ENCODE measurements around the gene ARHGAP1. TPM values are rescaled to one million over a fixed set of nuclear protein-coding genes. Genes with fewer than 3 reads are reported as not detected.
A peak's percentile ranks its signal among the peaks of the same experiment; 100 is the strongest.
"Not testable (repeated sequence)": the region's sequence is repeated elsewhere in the genome, so short reads cannot be mapped to it uniquely, and the experiment has no call there.

The ARHGAP1 gene
- polyA plus RNA-seq, 1 donor: 59.7 TPM

DNA sequence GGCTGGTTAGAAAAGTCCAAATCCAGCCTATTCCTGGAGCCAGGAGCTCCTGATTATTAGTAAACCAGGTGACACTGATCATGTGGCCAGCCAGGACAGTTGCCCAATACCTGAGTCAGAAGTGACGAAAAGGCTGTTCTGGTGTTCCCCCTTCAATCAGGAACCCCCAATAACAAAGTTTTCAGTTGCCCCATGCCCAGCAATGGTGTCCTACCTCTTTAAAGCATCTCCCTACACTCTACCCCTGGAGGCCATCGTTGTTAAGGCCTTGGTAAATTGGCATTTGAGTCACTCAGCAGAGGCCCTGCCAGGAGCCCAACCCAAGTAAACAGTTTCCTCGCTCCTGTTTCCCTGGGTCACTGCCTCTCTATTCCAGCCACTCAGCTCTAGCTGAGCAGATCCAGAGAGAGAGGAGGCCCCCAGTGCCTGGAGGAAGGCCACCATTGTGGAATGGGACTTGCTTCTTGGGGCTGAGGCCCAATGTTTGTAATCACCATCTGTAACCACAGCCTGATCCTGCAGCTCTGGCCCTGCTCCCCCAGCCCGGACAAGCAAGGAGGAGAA is 25.0 kb downstream of the ARHGAP1 start:
- DNase-seq: no peak

DNA sequence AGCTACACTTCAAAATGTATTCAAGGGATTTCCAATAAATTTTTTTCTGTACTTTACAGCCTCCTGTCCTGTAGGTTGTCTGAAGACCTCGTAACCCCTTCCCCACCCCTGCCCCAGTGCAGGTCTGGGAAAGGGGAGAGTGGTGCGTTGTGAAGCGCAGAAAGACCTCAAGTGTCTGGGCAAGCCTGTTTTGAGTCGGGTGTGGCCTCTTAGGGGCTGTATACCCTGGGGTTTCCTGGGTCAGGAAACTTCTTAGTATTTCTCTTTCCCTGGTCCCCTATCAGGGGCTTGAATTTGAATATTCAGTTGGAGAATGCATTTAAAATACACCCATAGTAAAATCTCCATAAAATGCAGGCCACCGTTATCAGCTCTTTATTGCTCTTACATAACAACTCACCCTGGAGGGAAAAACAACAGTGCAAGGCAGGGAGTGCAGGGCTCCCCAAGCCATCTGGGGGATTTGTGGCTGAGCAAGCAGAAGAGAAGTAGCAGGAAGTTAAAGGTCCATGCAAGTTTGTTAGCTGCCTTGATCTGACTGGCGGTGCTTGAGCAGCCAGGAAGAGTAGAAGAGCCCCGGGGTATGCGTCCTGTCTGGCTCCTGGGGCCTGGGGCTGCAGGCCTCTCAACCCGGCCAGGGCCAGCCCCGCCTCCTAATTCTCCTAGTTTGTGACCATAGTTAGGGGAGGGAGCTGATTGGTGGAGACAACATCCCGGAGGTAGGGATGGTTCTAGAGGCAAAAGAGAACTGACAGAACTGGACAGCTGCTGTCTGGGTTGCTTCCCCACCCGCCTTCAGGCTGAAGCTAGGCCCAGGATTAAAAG is 25.7 kb downstream of the ARHGAP1 start:
- no peak for DNase-seq

DNA sequence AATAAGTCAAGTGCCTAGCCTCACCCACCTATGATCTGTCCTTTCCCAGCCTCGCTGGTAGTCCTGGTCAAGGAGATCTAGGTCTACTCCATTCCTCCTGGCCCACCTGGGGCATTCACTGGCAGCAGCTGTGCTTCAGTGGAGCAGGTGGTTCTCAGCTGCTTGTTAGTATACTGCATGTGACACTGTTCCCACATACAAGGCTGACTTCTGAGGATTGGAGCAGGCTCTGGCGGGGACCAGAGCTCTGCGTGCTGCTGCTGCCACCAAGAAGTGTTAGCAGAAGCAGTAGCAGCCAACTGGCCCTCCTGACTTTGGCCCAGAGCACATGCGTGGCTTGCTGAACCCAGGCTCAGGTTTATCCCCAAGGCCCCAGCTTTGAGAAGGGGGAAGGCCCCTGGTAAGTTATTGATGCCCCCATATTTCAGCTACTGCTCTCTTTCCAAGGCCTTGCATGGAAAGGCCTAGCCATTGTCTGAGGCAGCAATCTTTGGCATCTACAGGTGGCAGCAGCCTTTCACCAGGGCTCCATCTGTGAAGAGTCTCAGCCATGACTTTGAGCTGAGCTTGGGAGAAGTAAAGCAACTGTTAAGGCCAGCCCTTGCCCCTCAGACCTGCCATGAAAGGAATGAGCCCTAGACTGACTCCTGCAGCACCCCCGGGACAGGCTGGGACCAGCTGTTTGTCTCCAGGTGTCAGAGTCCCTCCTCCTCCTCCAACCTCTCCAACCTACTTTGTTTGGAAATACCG is 26.5 kb downstream of the ARHGAP1 start:
- DNase-seq: no peak

DNA sequence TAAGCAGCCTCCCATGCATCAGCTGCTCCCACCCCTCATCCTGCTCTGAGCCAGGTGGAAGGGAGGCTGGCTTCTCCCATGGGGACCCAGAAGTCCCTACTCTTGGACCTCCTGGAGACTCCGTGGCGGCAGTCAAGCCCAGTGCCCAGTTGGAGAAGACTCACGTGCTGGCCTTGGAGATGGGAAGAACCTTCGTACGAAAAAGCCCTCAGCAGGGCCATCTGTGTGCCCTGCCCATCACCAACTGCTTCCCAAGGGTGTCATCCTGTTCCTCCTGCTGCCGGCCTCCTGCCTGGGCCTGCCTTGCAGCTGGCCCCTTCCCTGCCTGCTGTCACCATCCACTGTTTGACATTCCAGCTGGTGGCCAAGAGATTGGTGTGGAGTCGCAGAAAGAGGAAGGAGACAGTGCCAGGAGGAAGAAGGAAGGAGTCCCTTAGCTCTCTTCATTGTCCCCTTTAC is 28.0 kb downstream of the ARHGAP1 start:
- DNase-seq: no peak

DNA sequence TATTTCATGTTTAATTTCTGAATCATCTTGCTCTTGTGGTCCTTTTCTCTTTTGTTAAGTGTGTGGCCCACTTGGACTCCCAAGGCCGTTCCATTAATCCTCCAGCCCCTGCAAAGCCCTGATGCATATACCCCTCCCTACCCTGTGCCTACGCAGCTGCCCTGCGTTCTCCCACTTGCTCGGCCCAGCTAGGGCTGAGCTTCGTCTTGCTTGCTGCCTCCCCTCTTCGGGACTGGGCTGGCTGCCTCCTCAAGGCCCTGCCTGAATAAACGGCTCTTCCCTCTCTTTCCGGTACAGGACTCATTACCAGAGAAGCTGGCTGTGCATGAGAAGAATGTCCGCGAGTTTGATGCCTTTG is 28.5 kb downstream of the ARHGAP1 start:
- DNase-seq: no peak

DNA sequence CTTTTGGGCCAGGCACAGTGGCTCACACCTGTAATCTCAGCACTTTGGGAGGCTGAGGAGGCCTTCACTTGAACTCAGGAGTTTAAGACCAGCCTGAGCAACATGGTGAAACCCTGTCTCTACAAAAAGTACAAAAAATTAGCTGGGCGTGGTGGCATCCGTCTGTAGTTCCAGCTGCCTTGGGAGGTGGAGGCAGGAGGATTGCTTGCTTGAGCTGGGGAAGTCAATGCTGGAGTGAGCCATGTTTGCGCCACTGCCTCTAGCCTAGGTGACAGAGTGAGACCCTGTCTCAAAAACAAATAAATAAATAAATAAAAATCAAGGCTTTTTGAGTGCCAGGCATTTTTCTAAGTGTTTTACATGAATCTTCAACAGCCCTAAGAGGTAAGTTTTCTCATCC is 29.9 kb downstream of the ARHGAP1 start:
- DNase-seq: not testable (repeated sequence)

DNA sequence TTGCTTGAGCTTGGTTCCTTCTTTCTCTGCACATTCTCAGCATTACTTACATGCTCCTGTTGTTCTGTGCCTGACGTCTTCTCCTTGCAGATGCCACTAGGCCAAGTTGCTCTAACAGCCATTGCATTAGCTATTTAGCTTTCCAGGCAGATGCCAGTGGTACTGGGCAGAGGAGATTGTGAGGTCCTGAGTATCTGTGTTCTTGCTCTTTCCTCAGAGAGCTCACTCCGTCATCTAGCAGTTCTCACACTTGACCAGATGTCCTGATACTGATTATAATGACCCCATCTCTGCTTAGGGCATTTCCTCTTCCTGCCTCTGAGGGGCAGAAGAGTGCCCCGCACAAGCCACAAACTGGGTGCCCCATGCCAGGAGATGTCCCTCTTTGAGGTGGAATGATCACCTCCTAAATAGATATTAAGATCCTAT is 30.7 kb downstream of the ARHGAP1 start:
- DNase-seq: no peak

DNA sequence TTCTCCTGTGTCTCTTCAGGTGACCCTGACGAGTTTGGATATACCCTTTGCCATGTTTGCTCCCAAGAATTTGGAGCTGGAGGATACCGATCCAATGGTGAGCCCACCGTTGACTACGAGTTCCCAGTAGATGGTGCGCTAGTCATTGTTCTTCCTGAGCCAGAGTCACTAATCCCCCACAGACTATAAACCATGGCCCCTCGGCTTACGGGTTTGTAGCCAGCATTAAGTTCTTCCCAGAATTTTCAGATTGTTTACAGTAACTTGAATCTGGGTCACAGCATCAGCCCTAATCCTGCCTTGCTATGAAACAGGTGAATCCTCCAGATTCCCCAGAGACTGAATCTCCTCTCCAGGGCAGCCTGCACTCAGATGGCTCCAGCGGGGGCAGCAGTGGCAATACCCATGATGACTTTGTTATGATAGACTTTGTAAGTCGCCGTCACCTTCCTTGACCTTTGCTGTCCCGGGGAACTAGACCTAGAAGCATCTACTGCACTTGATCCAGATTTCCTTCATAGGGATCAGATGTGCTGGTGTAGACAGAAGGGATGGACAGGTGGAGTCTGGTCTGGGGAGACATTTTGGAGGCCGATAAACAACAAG is 31.8 kb downstream of the ARHGAP1 start:
- DNase-seq: no peak

DNA sequence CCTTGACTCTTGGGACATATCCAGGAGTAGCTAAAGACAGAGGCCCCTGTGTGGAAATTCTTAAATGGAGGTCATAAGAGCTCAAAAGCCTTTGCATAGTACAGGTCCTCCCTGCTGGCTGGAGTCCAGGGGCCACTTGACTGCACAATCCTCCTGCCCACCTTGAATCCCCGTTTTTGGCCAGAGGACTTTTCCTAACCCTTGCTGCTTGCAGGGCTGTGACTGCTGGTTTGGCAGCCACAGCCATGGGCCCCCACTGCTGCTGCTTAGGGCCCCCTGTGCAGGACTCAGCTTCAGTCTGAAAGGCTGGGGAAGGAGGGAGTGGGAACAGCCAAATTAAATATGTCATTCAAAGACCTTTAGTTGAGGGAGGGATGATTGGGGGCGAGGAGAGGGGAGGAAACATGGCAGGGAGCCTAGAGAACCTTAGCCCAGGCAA is 33.4 kb downstream of the ARHGAP1 start:
- no peak for DNase-seq

DNA sequence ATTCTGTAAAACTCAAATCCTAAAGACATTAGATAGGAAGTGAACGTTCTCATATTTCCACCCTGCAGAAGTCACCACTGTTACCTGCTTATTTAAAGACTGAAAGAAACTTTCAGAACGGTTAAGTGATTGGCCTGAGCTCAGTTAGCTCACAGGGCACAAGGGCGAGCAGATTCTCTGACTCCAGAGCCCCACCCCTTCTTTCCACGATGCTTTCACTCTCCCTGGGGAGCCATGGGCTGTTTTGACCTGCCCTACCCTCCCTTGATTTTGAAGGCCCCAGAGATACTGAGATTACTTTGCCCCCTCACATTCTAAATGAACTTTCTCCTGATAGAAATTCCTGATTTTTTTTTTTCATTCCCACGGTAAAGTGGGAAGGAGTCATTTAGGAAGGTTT is 33.9 kb downstream of the ARHGAP1 start:
- DNase-seq: no peak

DNA sequence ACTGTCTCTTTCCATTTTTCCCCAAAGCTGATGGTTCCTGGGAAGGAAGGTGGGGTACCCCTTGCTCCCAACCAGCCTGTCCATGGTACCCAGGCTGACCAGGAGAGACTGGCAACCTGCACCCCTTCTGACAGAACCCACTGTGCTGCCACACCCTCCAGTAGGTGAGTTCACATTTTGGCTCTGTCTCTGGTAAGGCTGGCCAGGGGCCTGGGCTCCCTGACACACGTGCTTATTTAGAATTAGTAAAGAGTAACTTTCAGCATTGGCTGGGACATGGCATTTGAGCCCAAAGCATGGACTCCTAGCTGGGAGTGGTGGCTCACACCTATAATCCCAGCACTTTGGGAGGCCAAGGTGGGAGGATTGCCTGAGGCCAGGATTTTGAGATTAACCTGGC is 35.1 kb downstream of the ARHGAP1 start:
- no peak for DNase-seq

DNA sequence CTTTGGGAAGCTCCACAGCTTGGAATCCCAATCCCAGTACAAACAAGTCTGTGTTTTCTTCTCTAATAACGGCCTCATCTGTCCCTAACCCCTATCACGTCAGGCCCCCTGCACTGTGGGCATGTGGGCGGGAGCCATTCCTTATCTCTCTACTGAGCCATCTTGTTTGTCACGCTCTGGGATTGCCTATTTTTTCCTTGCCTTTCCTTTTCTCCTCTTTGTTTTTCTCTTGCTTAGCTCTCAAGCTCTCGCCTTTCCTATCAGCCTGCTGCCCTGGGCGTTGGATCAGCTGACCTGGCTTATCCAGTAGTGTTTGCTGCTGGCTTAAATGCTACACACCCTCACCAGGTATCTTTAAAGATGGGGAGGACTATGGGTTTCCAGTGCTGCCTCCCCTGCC is 35.8 kb downstream of the ARHGAP1 start:
- no peak for DNase-seq

DNA sequence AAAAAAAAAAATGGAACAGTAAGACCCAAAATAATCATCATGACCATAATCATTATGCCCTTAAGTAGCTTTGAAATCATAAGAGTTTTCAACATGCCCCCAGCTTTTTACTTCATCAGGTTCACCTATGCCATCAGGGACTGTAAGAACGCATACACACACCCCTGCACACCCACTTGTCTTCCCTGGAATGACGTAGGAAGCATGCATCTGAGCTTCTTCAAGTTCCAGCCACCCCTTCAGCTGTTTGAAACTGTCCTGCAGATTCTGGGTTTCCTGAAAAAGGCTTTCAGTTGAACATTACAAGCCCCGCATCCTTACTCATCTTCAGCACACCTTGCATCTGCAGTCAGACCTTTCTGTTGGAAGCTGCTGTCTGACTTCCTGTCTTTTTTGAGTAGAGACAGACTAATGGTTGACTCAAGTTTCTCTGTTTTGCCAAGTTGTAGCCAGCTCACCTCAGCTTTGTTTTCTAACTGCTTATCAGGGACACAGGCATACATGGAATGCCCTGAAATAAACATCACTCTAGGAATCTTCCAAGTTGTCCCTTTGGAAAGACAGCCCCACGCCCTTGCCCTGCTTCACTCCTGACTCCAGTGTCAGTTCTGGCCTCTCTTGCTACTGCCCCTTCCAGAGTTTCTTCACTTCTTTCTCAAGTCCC is 37.0 kb downstream of the ARHGAP1 start:
- no peak for DNase-seq

DNA sequence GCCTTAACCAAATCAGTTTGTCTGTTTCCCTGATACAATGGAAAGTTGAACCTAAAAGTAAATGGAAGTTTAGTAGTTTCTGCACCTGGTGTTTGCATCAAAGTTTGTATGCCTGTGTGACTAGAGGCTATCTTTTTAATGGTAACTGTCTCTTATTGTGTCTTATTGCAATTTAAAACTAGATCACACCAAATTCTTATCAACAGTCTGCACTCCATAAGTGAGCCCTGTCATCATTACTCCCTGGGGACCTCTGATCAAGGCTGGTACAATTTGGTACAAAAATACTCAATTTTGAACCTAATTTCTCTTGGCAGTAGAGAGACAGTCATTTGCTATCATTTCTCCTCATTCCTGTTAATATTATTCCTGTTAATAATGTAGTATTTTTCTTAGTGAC is 38.1 kb downstream of the ARHGAP1 start:
- DNase-seq: no peak

DNA sequence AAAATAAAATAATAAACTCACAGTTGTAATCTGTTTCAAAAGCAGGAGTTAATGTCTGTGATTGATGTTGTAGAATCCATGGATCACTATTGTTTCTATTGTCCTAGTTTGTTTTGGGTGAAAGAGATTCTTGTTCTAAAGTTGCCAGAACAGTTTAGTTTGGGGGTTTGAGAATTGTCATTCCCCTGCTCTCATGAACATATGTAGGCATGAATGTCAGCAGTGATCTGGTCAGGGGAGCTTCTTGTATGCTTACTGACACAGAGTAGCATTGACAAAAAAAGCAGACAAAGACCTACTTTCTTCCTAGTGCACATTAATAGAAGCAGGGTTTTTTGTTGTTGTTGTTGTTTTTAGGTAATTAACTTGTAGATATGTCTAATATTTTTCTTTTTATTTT is 38.6 kb downstream of the ARHGAP1 start:
- DNase-seq: no peak

DNA sequence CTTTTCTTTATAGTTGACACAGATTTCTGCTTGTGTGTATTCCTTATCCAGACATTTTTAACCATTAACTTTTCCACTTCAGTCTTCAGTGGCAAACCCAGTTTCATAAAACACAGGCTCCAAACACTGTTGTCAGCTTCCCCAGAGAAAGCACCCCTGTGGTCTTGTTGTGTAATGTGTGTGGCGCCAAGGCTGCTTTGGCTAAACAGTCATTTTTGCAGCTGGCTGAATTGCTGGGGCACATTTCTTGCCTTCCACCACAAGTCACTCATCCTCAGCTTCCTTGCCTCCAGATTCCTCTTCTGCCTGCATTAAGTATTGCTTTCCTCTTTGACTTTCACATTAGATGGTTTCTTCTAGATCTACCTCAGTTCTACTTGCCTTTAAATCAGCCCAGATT is 40.5 kb downstream of the ARHGAP1 start:
- no peak for DNase-seq

DNA sequence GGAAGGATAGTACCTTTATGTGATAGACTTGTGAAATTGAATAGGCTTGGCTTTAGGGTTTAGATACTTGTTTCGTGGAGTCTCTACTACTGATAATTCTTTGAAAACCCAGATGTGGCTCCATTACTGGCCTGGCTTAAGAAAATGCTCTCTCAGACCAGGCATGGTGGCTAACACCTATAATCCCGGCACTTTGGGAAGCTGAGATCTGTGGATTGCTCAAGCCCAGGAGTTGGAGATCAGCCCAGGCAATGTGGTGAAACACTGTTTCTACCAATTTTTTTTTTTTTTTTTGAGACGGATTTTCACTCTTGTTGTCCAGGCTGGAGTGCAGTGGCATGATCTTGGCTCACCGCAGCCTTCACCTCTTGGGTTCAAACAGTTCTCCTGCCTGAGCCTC is 42.2 kb downstream of the ARHGAP1 start:
- DNase-seq: no peak

DNA sequence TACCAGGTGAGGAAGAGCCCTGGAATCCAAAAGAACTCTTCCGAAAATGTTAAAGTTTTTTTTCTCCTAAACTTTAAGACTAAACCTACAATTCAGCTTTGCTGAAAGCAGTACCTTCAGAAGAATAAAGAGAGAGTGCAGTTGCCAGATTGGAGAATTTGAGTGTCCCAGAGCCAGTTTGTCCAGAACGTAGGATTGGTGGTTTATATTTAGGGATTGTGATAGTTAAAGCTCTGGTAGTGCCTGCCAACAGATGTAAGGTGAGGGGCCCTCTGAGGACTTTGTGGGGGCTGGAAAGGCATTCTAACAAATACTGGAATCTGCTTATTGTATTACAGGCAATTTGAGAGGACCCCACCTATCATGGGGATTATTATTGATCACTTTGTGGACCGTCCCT is 43.2 kb downstream of the ARHGAP1 start:
- no peak for DNase-seq

DNA sequence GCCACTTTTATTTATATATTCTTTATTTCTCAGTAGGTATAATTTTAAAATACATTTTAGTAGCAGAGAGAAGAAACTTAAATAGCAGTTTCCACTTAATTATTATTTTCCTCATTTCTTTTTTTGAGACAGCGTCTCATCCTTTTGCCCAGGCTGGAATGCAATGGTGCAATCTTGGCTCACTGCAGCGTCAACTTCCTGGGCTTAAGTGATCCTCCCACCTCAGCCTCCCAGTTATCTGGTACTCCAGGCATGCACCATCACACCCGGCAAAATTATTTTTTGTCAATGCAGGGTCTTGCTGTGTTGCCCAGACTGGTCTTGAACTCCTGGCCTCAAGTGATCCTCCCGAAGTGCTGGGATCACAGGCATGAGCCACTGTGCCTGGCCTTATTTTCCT is 44.8 kb downstream of the ARHGAP1 start:
- no peak for DNase-seq

DNA sequence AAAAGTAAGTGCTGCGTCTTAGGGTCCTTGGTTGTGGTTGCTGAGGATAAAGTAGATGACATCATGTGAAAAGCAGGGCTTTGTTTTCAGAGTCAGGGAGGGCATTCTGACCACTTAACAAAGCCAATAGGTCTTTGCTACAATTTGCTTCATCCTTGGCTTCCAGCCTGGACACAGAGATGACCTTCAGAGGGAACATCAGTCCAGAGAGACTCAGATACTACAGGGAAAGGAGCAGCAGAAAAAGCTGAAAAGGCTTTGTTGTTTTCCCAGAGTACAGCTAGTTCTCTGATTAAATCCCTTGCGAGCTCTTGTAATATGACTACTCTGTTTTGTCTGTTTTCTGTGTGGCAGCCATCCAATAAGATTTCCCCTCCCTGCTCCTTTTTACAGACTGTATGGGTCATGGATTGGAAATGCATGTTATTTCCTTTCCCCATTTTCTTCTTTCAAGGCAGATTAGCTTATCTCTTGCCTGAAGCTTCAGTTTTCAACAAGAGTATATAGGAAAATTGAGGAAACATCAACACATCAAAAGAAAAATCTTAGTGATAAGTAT is 51.2 kb downstream of the ARHGAP1 start:
- DNase-seq: peak; percentile 26

DNA sequence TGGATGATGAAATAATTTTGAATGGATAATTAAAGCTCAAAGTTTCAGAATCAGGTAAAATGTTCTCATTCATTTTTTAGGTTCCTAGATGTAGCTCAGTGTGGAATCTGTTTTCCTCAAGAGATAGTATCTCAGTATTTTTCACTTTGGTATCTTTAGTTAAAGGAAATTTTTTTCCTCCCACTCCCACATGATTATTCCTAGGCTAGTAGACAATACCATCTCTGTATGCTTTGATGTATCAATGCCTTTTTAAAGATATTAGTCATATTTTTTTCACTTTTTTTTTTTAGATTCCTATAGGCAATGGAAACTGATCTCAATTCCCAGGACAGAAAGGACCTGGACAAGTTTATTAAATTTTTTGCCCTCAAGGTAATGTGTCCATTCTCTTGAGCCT is 56.4 kb downstream of the ARHGAP1 start:
- no peak for DNase-seq

DNA sequence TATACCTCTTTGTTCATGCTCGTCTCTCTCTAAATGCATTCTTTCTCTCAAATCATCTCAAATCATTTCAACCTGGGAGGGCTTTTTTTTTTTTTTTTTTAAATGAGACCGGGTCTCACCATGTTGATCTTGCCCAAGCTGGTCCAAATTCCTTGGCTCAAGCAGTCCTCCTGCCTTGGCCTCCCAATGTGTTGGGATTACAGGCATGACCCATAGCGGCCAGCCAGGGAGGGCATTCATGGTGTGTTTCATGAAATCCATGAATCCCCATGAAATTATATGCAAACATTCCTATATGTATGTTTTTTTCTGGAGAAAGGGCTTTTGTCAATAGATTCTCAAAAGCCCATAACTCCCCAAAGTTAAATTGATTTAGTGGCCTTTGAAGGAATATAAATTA is 56.9 kb downstream of the ARHGAP1 start:
- DNase-seq: no peak
